Measurements from ENCODE around the gene MBNL1. TPM values are rescaled to one million over a fixed set of nuclear protein-coding genes. Genes with fewer than 3 reads are reported as not detected.
A peak's percentile ranks its signal among the peaks of the same experiment; 100 is the strongest.

The MBNL1 gene
- total and polyA plus RNA-seq, 5 experiments from 2014 or later = 298 to 423 (median 370) TPM

DNA sequence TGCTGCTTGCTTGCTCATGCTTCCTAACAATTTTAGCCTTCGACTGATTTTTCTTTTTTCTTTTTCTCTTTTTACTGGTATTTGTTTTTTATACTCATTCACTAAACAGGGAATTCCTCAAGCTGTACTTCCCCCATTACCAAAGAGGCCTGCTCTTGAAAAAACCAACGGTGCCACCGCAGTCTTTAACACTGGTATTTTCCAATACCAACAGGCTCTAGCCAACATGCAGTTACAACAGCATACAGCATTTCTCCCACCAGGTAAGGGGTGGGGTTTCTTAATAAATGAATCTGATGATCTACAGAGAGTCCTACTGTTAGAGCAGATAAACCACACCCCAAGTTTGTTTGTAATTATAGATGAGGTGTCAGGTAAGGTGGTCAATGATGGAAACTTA, 178.8 kb downstream of the MBNL1 start:
- peak in 2 of 10 donors; percentile 23 for DNase-seq

DNA sequence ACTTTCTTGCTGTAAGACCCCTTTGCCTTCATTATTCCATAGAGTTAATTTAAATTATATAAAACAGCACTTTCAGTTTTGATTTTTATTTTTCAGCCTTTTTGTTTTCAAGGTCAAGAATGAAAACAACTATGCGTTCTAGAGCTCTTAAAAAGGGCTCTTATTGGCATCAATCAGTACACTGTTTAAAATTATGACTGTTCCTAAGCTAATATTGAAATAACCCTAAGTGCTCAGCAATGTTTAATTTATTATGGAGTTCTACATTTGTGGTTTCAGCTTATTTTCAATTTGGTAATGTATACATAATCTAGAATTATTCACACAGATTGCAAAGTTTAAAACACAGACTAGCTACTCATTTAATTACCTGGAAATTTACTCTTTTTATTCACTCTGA, 179.4 kb downstream of the MBNL1 start:
- DNase-seq (no peak), ATAC-seq (no peak)
- Mint-ChIP-seq H3K36me3 (peaks cover 7 to 86% (median 17%) of the 10 kb centered on the region in 3 donors), H3K27ac (peak overlapping the region in 5 of 10 donors; percentile 7 to 86 (median 72)), H3K4me3 (no peak overlapping the region), H3K9me3 (no peaks in the 10 kb centered on the region), H3K4me1 (peaks cover 30 to 81% (median 72%) of the 10 kb centered on the region in 4 donors), H3K27me3 (no peaks in the 10 kb centered on the region)
- POLR2A ChIA-PET = no interaction called here

More for the DNA sequence above, 178.8 kb downstream of the MBNL1 start:
- POLR2A ChIA-PET = no interaction called here
- H3K9me3 Mint-ChIP-seq = no peaks in the 10 kb centered on the region
- ATAC-seq = peak in 1 of 2 donors; percentile 56
- H3K4me1 Mint-ChIP-seq = peaks cover 32 to 84% (median 73%) of the 10 kb centered on the region in 4 donors
- peak overlapping the region in 5 of 10 donors; percentile 1 to 62 (median 20) for H3K4me3 Mint-ChIP-seq
- H3K27ac Mint-ChIP-seq = peak overlapping the region in 9 of 10 donors; percentile 15 to 90 (median 72)
- peaks cover 4 to 88% (median 17%) of the 10 kb centered on the region in 3 donors for H3K36me3 Mint-ChIP-seq
- no peaks in the 10 kb centered on the region for H3K27me3 Mint-ChIP-seq

DNA sequence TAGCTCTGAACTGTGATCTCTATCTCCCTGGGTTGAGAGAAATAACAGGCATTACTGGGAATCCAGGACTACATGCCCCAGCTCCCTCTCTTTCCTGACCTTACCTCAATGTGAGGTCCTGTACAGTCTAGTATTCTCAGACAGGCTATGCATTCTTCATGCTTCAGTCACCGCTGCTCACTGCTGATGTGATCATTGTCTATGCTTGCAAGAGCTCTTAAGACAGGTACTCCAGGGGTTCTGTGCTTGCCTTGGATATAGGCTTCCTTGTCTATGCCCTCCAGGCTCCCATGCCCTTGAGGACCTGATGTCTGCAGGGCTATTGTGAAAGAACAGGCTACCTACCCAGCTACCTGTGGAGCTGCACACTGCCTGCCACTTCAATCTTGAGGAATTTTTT, 183.6 kb downstream of the MBNL1 start:
- POLR2A ChIA-PET = no interaction called here

DNA sequence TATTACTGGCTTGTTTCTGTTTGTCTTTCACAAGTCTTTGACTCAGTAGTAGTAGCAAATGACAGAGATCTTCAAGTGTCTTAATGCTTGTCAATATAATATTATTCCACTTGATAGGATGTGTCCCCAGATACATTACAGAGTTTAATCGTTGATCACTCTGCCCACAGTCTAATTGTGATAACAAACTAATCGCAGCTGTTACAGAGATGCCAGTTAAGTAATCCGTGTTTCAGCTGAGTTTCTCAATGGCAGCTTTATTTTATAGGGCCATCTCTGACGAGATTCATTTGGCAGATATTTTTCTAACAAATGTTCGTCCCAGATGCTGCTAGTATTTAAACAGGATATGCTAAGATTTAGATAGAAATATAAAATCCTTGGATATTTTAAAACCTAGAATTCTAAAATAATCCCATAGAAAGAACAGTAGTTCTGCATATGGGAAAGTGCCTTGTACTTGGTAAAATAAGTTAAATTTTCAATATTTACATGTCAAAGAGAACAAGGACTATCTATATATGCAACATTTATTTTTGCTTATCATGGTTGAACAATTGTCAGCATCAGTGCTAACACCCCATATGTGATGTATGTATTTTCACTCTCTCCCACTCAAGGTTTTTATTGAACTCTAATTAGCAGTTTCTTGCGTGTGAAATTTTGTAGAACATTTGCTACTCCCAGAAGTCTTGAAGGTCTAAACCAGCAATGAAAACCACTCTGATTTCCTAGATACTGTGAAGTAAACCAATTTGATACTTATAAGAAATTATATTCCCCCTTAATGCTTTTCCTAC, 185.5 kb downstream of the MBNL1 start:
- Mint-ChIP-seq H3K4me3 (peak overlapping the region in 1 of 10 donors; percentile 16), H3K27ac (peak overlapping the region in 7 of 10 donors; percentile 2 to 77 (median 64)), H3K4me1 (peaks cover 26 to 64% (median 62%) of the 10 kb centered on the region in 4 donors), H3K27me3 (no peaks in the 10 kb centered on the region), H3K36me3 (peaks cover 11 to 83% (median 26%) of the 10 kb centered on the region in 3 donors), H3K9me3 (no peaks in the 10 kb centered on the region)
- DNase-seq = no peak
- ATAC-seq = no peak
- POLR2A ChIA-PET = no interaction called here

More for the DNA sequence above, 183.6 kb downstream of the MBNL1 start:
- ATAC-seq (peak in 1 of 2 donors; percentile 16), DNase-seq (no peak)
- peak overlapping the region in 3 of 10 donors; percentile 10 to 19 (median 16) for H3K4me3 Mint-ChIP-seq
- peaks cover 11 to 83% (median 22%) of the 10 kb centered on the region in 3 donors for H3K36me3 Mint-ChIP-seq
- H3K4me1 Mint-ChIP-seq = peaks cover 27 to 66% (median 58%) of the 10 kb centered on the region in 4 donors
- H3K9me3 Mint-ChIP-seq = no peaks in the 10 kb centered on the region
- peak overlapping the region; percentile 7 to 92 (median 64) for H3K27ac Mint-ChIP-seq
- no peaks in the 10 kb centered on the region for H3K27me3 Mint-ChIP-seq

DNA sequence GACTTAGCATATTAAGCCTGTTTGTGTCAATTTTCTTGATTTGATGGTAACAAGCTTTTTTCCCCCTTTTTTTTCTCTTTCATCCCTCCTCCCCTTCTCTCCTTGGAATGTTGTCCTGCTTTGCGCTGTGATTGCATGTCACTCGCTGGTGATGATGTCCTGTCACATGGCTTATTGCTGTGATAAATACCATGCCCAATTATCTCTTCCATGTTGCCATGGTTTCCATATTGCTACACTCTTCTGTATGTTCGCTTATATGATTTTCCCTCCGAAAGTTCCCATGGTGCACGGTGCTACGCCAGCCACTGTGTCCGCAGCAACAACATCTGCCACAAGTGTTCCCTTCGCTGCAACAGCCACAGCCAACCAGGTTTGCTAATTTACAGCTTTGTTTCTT, 187.3 kb downstream of the MBNL1 start:
- no peak for ATAC-seq
- Mint-ChIP-seq H3K4me1 (peaks cover 23 to 60% (median 52%) of the 10 kb centered on the region in 4 donors), H3K4me3 (peak overlapping the region in 2 of 10 donors; percentile 54 to 55), H3K9me3 (no peaks in the 10 kb centered on the region), H3K27me3 (no peaks in the 10 kb centered on the region), H3K36me3 (peaks cover 11 to 80% (median 28%) of the 10 kb centered on the region in 3 donors), H3K27ac (peak overlapping the region in 7 of 10 donors; percentile 49 to 88 (median 68))
- POLR2A ChIA-PET = no interaction called here
- no peak for DNase-seq

DNA sequence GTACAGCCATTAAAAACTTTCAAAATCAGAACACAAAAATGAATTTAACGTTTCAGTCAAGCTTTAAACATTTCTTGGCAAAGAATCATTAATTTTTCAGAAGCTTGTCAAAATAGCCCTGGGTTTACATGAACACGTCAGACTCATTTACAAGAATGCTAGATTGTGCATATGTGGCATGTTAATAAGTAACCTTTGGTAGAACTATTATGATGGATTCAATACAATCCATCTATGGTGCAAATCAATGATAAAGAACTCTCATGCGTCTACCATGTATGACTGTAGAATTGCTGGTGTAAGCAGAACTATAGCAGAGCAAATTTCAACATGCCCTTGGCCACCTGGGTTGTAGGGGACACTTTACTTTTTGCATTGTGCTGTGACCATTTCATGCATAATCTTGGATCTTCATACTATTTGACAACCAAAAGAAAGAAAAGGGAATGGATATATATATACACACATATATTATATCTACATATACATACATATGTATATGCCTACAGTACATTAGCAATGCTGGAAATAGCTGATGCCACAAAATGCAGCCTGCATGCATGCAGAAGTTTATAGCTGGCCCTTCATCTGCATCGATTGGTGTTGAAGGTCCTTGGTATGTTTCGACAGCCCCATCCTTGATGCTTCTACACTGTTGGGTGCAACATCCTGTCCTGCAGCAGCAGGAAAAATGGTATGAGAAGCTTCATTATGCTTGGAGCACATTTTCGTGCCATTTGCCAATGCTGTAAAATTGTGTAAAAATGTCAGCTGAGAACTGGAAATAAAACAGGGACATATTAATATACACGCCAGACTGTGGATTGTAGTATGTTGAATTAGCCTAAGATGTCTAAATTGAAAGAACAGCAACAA, 189.0 kb downstream of the MBNL1 start:
- POLR2A ChIA-PET = interaction anchor here (2.1 kb wide), 1 partner anchor 181 kb away, joined by 6 read pairs; no protein-coding TSS in a partner anchor
- peaks cover 5 to 78% (median 25%) of the 10 kb centered on the region in 3 donors for H3K36me3 Mint-ChIP-seq

DNA sequence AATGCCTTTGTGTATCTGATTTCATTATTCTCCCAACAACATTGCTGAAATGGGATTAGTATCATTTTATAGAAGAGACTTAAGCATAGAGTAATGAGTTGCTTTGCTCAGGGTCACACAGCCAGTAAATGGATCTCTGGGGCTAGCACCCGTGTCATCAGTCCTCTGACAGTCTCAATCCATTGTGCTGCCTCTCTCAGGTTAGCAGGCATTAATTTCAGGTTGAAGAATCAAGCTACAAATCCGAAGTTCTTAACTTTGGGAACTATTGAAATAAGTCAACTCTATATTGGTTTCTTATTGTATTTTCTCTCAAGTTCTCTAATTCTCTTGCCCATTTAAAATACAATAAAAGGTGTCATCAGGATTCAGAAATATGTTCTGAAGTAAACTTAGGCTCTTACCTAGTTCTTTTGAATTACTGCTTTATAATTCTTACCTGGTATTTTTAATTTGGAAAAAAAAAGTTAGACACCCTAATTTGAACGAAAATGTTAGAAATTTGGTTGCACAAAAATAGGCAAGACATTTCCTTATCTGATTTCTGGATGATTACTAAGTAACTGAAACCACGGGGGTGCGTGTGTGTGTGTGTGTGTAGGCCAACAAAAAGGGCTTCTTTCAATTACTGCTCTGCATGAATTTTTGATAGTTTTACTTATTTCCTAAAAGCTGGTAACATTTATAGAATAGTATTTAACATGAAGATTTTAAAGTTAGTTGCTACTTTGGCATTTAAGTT, 189.8 kb downstream of the MBNL1 start:
- H3K27me3 Mint-ChIP-seq = no peaks in the 10 kb centered on the region

More for the DNA sequence above, 189.0 kb downstream of the MBNL1 start:
- no peaks in the 10 kb centered on the region for H3K27me3 Mint-ChIP-seq
- H3K9me3 Mint-ChIP-seq = no peaks in the 10 kb centered on the region
- peaks cover 17 to 47% (median 38%) of the 10 kb centered on the region in 4 donors for H3K4me1 Mint-ChIP-seq
- ATAC-seq (peak in 1 of 2 donors; percentile 14), DNase-seq (no peak)
- H3K4me3 Mint-ChIP-seq = peak overlapping the region in 1 of 10 donors; percentile 39
- H3K27ac Mint-ChIP-seq = peak overlapping the region; percentile 45 to 90 (median 72)

DNA sequence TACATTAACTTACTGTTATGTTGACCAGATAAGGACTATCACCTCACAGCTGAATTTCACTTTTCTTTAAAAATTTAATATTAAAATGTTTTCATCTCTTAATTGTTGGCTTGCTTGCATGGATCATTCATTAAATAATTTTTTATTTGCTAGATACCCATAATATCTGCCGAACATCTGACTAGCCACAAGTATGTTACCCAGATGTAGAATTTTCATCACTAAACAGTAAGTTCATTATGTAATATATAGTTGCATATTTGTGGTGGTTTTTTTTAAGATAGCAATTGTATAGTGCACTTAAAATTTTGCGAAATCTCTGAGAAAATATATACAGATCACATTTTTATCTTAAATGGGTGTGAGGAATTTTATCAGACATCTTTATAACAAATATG, 190.4 kb downstream of the MBNL1 start:
- ATAC-seq = no peak
- Mint-ChIP-seq H3K36me3 (peaks cover 4 to 78% (median 28%) of the 10 kb centered on the region in 3 donors), H3K9me3 (no peaks in the 10 kb centered on the region), H3K4me1 (peaks cover 15 to 41% (median 30%) of the 10 kb centered on the region in 4 donors), H3K4me3 (no peak overlapping the region), H3K27me3 (no peaks in the 10 kb centered on the region), H3K27ac (peak overlapping the region in 5 of 10 donors; percentile 25 to 77 (median 62))
- POLR2A ChIA-PET = interaction anchor here (2.1 kb wide), 1 partner anchor 183 kb away, joined by 6 read pairs; no protein-coding TSS in a partner anchor
- DNase-seq = no peak

More for the DNA sequence above, 189.8 kb downstream of the MBNL1 start:
- Mint-ChIP-seq H3K36me3 (peaks cover 4 to 79% (median 28%) of the 10 kb centered on the region in 3 donors), H3K9me3 (no peaks in the 10 kb centered on the region), H3K4me3 (peak overlapping the region in 2 of 10 donors; percentile 39 to 44), H3K4me1 (peaks cover 17 to 45% (median 34%) of the 10 kb centered on the region in 4 donors), H3K27ac (peak overlapping the region; percentile 45 to 90 (median 69))
- POLR2A ChIA-PET = interaction anchor here (2.1 kb wide), 1 partner anchor 182 kb away, joined by 6 read pairs; no protein-coding TSS in a partner anchor
- DNase-seq (no peak), ATAC-seq (peak in 1 of 2 donors; percentile 33)

DNA sequence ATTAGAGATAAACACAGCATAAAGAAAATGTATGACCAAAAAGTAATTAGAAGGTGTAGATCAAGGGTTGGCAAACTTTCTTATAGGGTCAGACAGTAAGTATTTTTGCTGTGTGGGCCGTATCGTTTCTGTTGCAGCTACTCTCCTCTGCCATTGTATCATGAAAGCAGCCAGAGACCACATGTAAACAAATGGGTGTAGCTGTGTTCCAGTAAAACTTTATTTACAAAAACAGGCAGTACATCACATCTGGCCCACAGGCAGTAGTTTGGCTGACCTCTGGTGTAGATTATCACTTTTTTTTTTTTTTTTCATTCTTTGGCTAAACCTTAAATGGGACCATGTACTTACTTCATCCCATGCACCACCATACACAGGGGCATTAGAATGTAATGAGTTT, 190.8 kb downstream of the MBNL1 start:
- H3K36me3 Mint-ChIP-seq = peaks cover 4 to 75% (median 27%) of the 10 kb centered on the region in 3 donors
- no peaks in the 10 kb centered on the region for H3K9me3 Mint-ChIP-seq
- ATAC-seq (no peak), DNase-seq (no peak)
- H3K27me3 Mint-ChIP-seq = no peaks in the 10 kb centered on the region
- no peak overlapping the region for H3K4me3 Mint-ChIP-seq
- POLR2A ChIA-PET = interaction anchor here (2.1 kb wide), 1 partner anchor 183 kb away, joined by 6 read pairs; no protein-coding TSS in a partner anchor
- H3K4me1 Mint-ChIP-seq = peaks cover 13 to 38% (median 26%) of the 10 kb centered on the region in 4 donors
- H3K27ac Mint-ChIP-seq = peak overlapping the region in 9 of 10 donors; percentile 3 to 68 (median 61)

DNA sequence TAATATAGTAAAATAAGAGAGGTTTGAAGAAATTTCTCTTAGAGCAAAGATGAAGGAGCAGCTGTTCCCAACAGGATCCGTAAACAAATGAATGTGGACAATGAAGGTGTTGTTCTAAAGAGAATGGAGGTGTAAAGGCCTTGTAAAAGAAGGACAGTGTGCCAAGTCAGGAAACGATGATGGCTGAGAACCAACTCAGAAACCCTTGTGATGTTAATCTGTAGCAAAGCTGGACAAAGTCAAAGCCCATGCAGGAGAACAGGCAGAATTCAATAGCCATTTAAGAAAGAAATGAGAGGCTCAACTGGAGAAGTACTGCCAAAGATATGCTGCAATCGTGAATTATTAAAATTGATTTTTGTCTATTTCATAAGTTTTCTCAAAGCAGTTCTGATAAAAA, 192.2 kb downstream of the MBNL1 start:
- DNase-seq = no peak
- Mint-ChIP-seq H3K4me1 (peaks cover 8 to 31% (median 21%) of the 10 kb centered on the region in 4 donors), H3K4me3 (peak overlapping the region in 1 of 10 donors; percentile 39), H3K27ac (peak overlapping the region in 9 of 10 donors; percentile 11 to 89 (median 70)), H3K27me3 (no peaks in the 10 kb centered on the region), H3K36me3 (peaks cover 8 to 79% (median 24%) of the 10 kb centered on the region in 3 donors), H3K9me3 (no peaks in the 10 kb centered on the region)
- no peak for ATAC-seq
- POLR2A ChIA-PET = interaction anchor here (0.6 kb wide), 1 partner anchor 11 kb away, joined by 3 read pairs; no protein-coding TSS in a partner anchor

DNA sequence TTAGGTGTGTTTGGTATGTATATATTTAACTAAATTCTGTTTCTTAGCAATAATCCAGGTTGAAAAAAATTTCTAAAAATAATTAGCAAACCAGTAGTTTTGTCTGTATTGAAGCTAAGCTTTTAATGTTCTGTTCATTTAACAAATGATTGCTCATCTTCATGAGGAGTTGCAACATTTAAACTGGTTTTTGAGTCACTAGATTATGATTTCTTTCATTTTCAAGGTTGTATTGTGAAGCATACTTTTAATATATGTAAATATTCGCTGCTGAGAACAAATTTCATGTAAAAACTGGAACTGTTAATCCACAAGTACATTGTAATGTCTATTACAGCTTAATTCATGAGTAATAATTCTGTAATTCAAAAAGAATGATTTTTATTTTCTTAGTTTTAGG, 192.7 kb downstream of the MBNL1 start:
- H3K4me3 Mint-ChIP-seq = no peak overlapping the region
- DNase-seq = no peak
- ATAC-seq = no peak
- H3K27ac Mint-ChIP-seq = peak overlapping the region in 3 of 10 donors; percentile 53 to 70 (median 69)
- POLR2A ChIA-PET = interaction anchor here (0.6 kb wide), 1 partner anchor 12 kb away, joined by 3 read pairs; no protein-coding TSS in a partner anchor
- H3K36me3 Mint-ChIP-seq = peaks cover 5 to 77% (median 19%) of the 10 kb centered on the region in 3 donors
- no peaks in the 10 kb centered on the region for H3K27me3 Mint-ChIP-seq
- no peaks in the 10 kb centered on the region for H3K9me3 Mint-ChIP-seq
- peaks cover 7 to 27% (median 17%) of the 10 kb centered on the region in 4 donors for H3K4me1 Mint-ChIP-seq

Measured in naive thymus-derived CD8-positive, alpha-beta T cell (primary cell).